Central memory CD4-positive, alpha-beta T cell (primary cell): ENCODE measurements around the gene ARHGEF1.

ENCODE experiments used
- DNase-seq: peaks from one replicate; pipeline ENCODE4 v3.0.0; 2022

The ARHGEF1 gene

GRCh38 chr19:41883821-41884733, 1.1 kb downstream of the ARHGEF1 start:
- DNase-seq, result peak; percentile 75

GRCh38 chr19:41886761-41887710, 4.1 kb downstream of the ARHGEF1 start:
- peak; percentile 84 for DNase-seq

- peak; percentile 80 for DNase-seq
These were observed 4.9 kb downstream of the ARHGEF1 start for GRCh38 chr19:41887711-41888382.

- no peak for DNase-seq
These were observed 5.9 kb downstream of the ARHGEF1 start for GRCh38 chr19:41888926-41889325.

- no peak for DNase-seq
These were observed 6.9 kb downstream of the ARHGEF1 start for GRCh38 chr19:41889896-41890295.

GRCh38 chr19:41890936-41891335, 8.0 kb downstream of the ARHGEF1 start:
- no peak for DNase-seq

- DNase-seq, result no peak
These were observed 9.4 kb downstream of the ARHGEF1 start for GRCh38 chr19:41892173-41892902.

GRCh38 chr19:41893899-41894298, 10.9 kb downstream of the ARHGEF1 start:
- no peak for DNase-seq

- no peak for DNase-seq
These were observed 11.4 kb downstream of the ARHGEF1 start for GRCh38 chr19:41894350-41894749.

GRCh38 chr19:41895745-41896580, 13.0 kb downstream of the ARHGEF1 start:
- DNase-seq, result no peak

- DNase-seq, result no peak
These were observed 13.6 kb downstream of the ARHGEF1 start for GRCh38 chr19:41896581-41896942.

- DNase-seq, result no peak
These were observed 14.2 kb downstream of the ARHGEF1 start for GRCh38 chr19:41897181-41897580.

GRCh38 chr19:41897820-41898219, 14.8 kb downstream of the ARHGEF1 start:
- DNase-seq, result no peak

GRCh38 chr19:41898235-41898634, 15.3 kb downstream of the ARHGEF1 start:
- no peak for DNase-seq

- no peak for DNase-seq
These were observed 18.9 kb downstream of the ARHGEF1 start for GRCh38 chr19:41901707-41902360.

- no peak for DNase-seq
These were observed 19.6 kb downstream of the ARHGEF1 start for GRCh38 chr19:41902594-41902993.

GRCh38 chr19:41903193-41903953, 20.4 kb downstream of the ARHGEF1 start:
- no peak for DNase-seq

GRCh38 chr19:41904118-41904870, 21.3 kb downstream of the ARHGEF1 start:
- DNase-seq, result no peak
